Muscle of back (tissue), 11 donors: ENCODE results near the gene AHR. TPM values are rescaled to one million over a fixed set of nuclear protein-coding genes. Genes with fewer than 3 reads are reported as not detected.

Source experiments
- DNase-seq, 3 donors: peaks; one replicate each; pipeline versions ENCODE4 v3.0.0 to v3.0.0-alpha.2; 2013
- polyA plus RNA-seq, 10 donors: library from polyadenylated mRNA; unstranded; fragments of 120-200 nt; gene quantifications; one replicate each; pipeline ENCODE4 v1.2.1, GENCODE V29; 2013; ENCODE audit not compliant: insufficient read length in 10 of 10

Gene AHR
- polyA plus RNA-seq, 10 donors = 18.0 to 46.7 (median 28.9) TPM

- DNase-seq = peak in 2 of 3 donors; percentile 46 to 63
These were observed 3.3 kb downstream of the AHR start for GRCh38 chr7:17301471-17302456.

- peak in 1 of 3 donors; percentile 30 for DNase-seq
These were observed 4.2 kb downstream of the AHR start for GRCh38 chr7:17302575-17303142.

- DNase-seq = peak in 1 of 3 donors; percentile 72
These were observed 6.5 kb downstream of the AHR start for GRCh38 chr7:17304926-17305325.

- no peak for DNase-seq
These were observed 7.1 kb downstream of the AHR start for GRCh38 chr7:17305387-17306171.

- DNase-seq = no peak
These were observed 8.5 kb downstream of the AHR start for GRCh38 chr7:17307000-17307399.

- DNase-seq = no peak
These were observed 9.1 kb downstream of the AHR start for GRCh38 chr7:17307558-17307957.

- no peak for DNase-seq
These were observed 9.7 kb downstream of the AHR start for GRCh38 chr7:17307969-17308648.

GRCh38 chr7:17311194-17311593, 12.7 kb downstream of the AHR start:
- no peak for DNase-seq

GRCh38 chr7:17311952-17312351, 13.5 kb downstream of the AHR start:
- DNase-seq = no peak

GRCh38 chr7:17312641-17313040, 14.2 kb downstream of the AHR start:
- DNase-seq = no peak

GRCh38 chr7:17313194-17313593, 14.7 kb downstream of the AHR start:
- DNase-seq = no peak

GRCh38 chr7:17315974-17316373, 17.5 kb downstream of the AHR start:
- no peak for DNase-seq

- DNase-seq = no peak
These were observed 19.7 kb downstream of the AHR start for GRCh38 chr7:17318146-17318545.

GRCh38 chr7:17319164-17320101, 21.0 kb downstream of the AHR start:
- DNase-seq = no peak

- DNase-seq = no peak
These were observed 21.6 kb downstream of the AHR start for GRCh38 chr7:17320102-17320497.

- DNase-seq = no peak
These were observed 22.2 kb downstream of the AHR start for GRCh38 chr7:17320657-17321056.

GRCh38 chr7:17325364-17325763, 26.9 kb downstream of the AHR start:
- no peak for DNase-seq

GRCh38 chr7:17326378-17326777, 27.9 kb downstream of the AHR start:
- no peak for DNase-seq

- no peak for DNase-seq
These were observed 30.2 kb downstream of the AHR start for GRCh38 chr7:17328641-17329040.

- DNase-seq = no peak
These were observed 31.0 kb downstream of the AHR start for GRCh38 chr7:17329440-17329839.
